HepG2 (cell line): ENCODE results near the gene MAP2K2. TPM values are rescaled to one million over a fixed set of nuclear protein-coding genes. Genes with fewer than 3 reads are reported as not detected.

Source experiments
- PCBP2 ChIP-seq: fragments of 200-400 bp; formaldehyde crosslinking; optimal IDR thresholded peaks from 2 replicates; pipeline ENCODE3; 2018; ENCODE audit warnings: low read length, low read depth; ENCODE audit not compliant: poor library complexity, severe bottlenecking
- POLR2G ChIP-seq: fragments of 200-400 bp; formaldehyde crosslinking; IDR thresholded peaks from 2 replicates; pipeline ENCODE4 v1.6.1; 2018; ENCODE audit warnings: mild to moderate bottlenecking, low read depth, low read length, moderate library complexity
- RFXANK ChIP-seq: IDR thresholded peaks from 2 replicates; pipeline ENCODE4 v1.6.1; 2016
- SP4 ChIP-seq: sonication (generic); formaldehyde crosslinking; IDR thresholded peaks from 2 replicates; pipeline ENCODE4 v1.8.1; 2023; ENCODE audit warnings: mild to moderate bottlenecking, missing genetic modification reagents
- ZNF367 ChIP-seq: sonication (generic); formaldehyde crosslinking; IDR thresholded peaks from 2 replicates; pipeline ENCODE4 v1.4.0; 2020; ENCODE audit warnings: missing genetic modification reagents, borderline replicate concordance
- ZNF441 ChIP-seq: sonication (generic); formaldehyde crosslinking; IDR thresholded peaks from 2 replicates; pipeline ENCODE4 v1.7.0; 2021; ENCODE audit warnings: missing genetic modification reagents, borderline replicate concordance
- ZNF777 ChIP-seq: sonication (generic); formaldehyde crosslinking; IDR thresholded peaks from 2 replicates; pipeline ENCODE4 v1.4.0; 2020; ENCODE audit warnings: missing genetic modification reagents
- polyA plus RNA-seq, 8 experiments: library from polyadenylated mRNA; depleted of rRNA in 3 of 8; stranded (reverse) in 7 of 8; unstranded in 1 of 8; fragments of >200 nt; fragmentation: Illumina TruSeq in 4 of 8; extraction: Trizol in 4 of 8; gene quantifications; 2 replicates each; pipeline versions ENCODE4 v1.2.1 to v1.2.3, GENCODE V29; 2011 to 2016; ENCODE audit warnings: low read depth in 4 of 8, missing spikeins in 1 of 8, mixed read lengths in 1 of 8; ENCODE audit not compliant: insufficient read depth in 1 of 8
- total RNA-seq, 5 experiments: library from RNA; depleted of rRNA; stranded (reverse); fragments of >200 nt; fragmentation: Illumina TruSeq; extraction: Trizol; gene quantifications; 2 replicates each; pipeline ENCODE4 v1.2.3, GENCODE V29; 2016; ENCODE audit warnings: low read depth in 1 of 5
- TF ChIP-seq, protein P1 (sequence below): sonication (generic); formaldehyde crosslinking; IDR thresholded peaks from 2 replicates; pipeline ENCODE4 v1.4.0; 2020; ENCODE audit warnings: missing genetic modification reagents, borderline replicate concordance
- TF ChIP-seq, protein P2 (sequence below): sonication (generic); formaldehyde crosslinking; IDR thresholded peaks from 2 replicates; pipeline ENCODE4 v1.8.0; 2022; ENCODE audit warnings: mild to moderate bottlenecking, missing genetic modification reagents, moderate library complexity
- TF ChIP-seq, protein P3 (sequence below): sonication (generic); formaldehyde crosslinking; IDR thresholded peaks from 2 replicates; pipeline ENCODE4 v1.4.0; 2020; ENCODE audit warnings: mild to moderate bottlenecking, missing genetic modification reagents
- TF ChIP-seq, protein P4 (sequence below): sonication (generic); formaldehyde crosslinking; IDR thresholded peaks from 2 replicates; pipeline ENCODE4 v1.5.1; 2020; ENCODE audit warnings: missing genetic modification reagents, mild to moderate bottlenecking, borderline replicate concordance
- TF ChIP-seq, protein P5 (sequence below): sonication (generic); formaldehyde crosslinking; IDR thresholded peaks from 2 replicates; pipeline ENCODE4 v1.5.1; 2020; ENCODE audit warnings: missing genetic modification reagents, mild to moderate bottlenecking, borderline replicate concordance

The MAP2K2 gene
- total and polyA plus RNA-seq, 2 of the 13 experiments (the other 11 are each of a cell fraction or from before 2014, with no cell fraction given) = 70.3 to 80.9 TPM

DNA sequence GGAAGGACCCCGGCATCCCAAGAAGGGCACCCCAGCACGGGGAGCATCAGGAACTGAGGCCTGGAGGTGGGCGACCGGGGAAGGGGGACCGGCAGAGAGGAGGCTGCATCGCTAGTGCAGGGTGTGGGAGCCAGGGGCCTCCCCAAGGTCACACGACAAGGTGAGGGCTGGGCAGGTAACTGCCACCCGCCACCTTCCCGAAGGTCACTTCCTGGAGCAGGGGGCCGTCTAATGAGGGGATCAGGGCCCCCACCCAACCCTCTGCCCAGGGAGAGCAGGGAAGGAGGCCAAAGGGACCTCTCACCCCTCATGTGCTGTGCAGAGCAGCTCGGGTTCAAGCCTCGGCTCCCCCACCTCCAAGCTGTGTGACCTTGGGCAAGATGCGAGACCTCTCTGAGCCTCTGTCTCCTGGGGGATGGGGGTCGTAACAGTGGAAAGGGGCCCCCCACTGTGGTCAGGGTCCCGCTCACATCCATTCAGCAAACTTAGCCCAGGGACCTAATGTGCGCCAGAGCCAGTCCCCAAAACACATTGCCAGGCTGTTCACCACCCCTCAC, 63.2 kb downstream of the MAP2K2 start (continued):
- TF ChIP-seq, protein P1, sequence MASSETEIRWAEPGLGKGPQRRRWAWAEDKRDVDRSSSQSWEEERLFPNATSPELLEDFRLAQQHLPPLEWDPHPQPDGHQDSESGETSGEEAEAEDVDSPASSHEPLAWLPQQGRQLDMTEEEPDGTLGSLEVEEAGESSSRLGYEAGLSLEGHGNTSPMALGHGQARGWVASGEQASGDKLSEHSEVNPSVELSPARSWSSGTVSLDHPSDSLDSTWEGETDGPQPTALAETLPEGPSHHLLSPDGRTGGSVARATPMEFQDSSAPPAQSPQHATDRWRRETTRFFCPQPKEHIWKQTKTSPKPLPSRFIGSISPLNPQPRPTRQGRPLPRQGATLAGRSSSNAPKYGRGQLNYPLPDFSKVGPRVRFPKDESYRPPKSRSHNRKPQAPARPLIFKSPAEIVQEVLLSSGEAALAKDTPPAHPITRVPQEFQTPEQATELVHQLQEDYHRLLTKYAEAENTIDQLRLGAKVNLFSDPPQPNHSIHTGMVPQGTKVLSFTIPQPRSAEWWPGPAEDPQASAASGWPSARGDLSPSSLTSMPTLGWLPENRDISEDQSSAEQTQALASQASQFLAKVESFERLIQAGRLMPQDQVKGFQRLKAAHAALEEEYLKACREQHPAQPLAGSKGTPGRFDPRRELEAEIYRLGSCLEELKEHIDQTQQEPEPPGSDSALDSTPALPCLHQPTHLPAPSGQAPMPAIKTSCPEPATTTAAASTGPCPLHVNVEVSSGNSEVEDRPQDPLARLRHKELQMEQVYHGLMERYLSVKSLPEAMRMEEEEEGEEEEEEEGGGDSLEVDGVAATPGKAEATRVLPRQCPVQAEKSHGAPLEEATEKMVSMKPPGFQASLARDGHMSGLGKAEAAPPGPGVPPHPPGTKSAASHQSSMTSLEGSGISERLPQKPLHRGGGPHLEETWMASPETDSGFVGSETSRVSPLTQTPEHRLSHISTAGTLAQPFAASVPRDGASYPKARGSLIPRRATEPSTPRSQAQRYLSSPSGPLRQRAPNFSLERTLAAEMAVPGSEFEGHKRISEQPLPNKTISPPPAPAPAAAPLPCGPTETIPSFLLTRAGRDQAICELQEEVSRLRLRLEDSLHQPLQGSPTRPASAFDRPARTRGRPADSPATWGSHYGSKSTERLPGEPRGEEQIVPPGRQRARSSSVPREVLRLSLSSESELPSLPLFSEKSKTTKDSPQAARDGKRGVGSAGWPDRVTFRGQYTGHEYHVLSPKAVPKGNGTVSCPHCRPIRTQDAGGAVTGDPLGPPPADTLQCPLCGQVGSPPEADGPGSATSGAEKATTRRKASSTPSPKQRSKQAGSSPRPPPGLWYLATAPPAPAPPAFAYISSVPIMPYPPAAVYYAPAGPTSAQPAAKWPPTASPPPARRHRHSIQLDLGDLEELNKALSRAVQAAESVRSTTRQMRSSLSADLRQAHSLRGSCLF (CRISPR knock-in tag) = no peak
- TF ChIP-seq, protein P2, sequence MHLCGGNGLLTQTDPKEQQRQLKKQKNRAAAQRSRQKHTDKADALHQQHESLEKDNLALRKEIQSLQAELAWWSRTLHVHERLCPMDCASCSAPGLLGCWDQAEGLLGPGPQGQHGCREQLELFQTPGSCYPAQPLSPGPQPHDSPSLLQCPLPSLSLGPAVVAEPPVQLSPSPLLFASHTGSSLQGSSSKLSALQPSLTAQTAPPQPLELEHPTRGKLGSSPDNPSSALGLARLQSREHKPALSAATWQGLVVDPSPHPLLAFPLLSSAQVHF = no peak
- TF ChIP-seq PCBP2 (no peak), POLR2G (peak; percentile 9; the same call in 1 of the 2 replicates), ZNF367 (CRISPR knock-in tag) (no peak), SP4 (0 out of 2 replicates have a peak, but pooled peaks have one; percentile 13), RFXANK (no peak), ZNF441 (no peak), ZNF777 (CRISPR knock-in tag) (0 out of 2 replicates have a peak, but pooled peaks have one; percentile 26)
- TF ChIP-seq, protein P3, sequence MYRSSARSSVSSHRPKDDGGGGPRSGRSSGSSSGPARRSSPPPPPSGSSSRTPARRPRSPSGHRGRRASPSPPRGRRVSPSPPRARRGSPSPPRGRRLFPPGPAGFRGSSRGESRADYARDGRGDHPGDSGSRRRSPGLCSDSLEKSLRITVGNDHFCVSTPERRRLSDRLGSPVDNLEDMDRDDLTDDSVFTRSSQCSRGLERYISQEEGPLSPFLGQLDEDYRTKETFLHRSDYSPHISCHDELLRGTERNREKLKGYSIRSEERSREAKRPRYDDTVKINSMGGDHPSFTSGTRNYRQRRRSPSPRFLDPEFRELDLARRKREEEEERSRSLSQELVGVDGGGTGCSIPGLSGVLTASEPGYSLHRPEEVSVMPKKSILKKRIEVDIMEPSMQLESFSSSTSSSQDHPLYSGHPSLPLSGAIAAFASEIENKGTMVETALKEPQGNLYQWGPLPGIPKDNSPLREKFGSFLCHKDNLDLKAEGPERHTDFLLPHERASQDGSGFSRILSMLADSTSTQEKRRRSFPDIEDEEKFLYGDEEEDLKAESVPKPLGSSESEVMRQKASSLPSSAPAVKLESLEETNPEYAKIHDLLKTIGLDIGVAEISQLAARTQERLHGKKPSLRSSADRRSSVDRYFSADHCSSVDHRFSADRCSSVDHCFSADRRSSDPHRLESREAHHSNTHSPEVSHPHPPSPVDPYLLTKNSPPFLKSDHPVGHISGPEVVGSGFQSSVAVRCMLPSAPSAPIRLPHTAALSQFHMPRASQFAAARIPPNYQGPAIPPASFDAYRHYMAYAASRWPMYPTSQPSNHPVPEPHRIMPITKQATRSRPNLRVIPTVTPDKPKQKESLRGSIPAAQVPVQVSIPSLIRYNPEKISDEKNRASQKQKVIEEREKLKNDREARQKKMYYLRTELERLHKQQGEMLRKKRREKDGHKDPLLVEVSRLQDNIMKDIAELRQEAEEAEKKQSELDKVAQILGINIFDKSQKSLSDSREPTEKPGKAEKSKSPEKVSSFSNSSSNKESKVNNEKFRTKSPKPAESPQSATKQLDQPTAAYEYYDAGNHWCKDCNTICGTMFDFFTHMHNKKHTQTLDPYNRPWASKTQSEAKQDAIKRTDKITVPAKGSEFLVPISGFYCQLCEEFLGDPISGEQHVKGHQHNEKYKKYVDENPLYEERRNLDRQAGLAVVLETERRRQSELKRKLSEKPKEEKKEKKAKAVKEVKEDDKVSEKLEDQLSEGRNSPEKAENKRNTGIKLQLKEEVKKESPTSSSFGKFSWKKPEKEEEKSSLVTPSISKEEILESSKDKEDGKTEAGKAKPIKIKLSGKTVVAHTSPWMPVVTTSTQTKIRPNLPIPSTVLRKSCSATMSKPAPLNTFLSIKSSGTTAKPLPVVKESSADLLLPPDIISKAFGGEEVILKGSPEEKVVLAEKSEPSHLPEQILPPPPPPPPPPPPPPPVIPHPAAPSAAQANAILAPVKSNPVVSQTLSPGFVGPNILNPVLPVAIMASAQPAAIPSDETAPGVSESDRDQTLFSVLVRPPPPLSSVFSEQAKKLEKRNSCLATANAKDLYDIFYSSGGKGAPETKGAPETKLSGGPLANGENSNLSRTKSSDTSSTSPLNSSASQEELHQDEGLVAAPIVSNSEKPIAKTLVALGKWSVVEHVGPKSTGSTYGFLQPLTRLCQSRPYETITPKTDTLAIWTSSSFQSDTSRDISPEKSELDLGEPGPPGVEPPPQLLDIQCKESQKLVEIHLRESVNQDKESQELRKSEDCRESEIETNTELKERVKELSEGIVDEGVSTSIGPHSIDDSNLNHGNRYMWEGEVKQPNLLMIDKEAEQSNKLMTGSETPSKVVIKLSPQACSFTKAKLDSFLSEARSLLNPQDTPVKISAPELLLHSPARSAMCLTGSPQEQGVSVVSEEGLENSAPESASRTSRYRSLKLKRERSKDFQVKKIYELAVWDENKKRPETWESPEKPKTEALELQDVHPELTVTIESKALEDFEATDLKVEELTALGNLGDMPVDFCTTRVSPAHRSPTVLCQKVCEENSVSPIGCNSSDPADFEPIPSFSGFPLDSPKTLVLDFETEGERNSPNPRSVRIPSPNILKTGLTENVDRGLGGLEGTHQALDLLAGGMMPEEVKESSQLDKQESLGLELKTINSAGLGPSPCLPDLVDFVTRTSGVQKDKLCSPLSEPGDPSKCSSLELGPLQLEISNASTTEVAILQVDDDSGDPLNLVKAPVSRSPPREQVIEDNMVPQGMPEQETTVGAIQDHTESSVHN (CRISPR knock-in tag) = no peak
- TF ChIP-seq, protein P4, sequence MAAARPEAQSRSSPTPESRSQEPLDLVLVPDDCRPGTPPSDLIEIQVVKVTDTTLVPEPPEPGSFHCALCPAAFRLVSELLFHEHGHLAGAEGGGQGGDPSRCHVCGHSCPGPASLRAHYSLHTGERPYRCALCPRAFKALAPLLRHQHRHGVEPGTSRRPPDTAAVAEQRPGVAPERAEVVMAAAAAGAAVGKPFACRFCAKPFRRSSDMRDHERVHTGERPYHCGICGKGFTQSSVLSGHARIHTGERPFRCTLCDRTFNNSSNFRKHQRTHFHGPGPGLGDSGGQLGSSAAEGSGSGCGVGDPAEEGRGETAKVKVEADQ = no peak
- TF ChIP-seq, protein P5, sequence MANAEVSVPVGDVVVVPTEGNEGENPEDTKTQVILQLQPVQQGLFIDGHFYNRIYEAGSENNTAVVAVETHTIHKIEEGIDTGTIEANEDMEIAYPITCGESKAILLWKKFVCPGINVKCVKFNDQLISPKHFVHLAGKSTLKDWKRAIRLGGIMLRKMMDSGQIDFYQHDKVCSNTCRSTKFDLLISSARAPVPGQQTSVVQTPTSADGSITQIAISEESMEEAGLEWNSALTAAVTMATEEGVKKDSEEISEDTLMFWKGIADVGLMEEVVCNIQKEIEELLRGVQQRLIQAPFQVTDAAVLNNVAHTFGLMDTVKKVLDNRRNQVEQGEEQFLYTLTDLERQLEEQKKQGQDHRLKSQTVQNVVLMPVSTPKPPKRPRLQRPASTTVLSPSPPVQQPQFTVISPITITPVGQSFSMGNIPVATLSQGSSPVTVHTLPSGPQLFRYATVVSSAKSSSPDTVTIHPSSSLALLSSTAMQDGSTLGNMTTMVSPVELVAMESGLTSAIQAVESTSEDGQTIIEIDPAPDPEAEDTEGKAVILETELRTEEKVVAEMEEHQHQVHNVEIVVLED = no peak
